ENCODE data around the gene MYH7.

The MYH7 gene

GRCh38 chr14:23415821-23416778 lies 19.4 kb downstream of the MYH7 start:
- H3K4me3 ChIP-seq (replicated peaks; ENCODE audit: insufficient read depth, low read length), result no peak overlapping the region
- TF ChIP-seq SPI1 (IDR thresholded peaks at IDR 0.05; ENCODE audit: borderline replicate concordance, low read depth) (no peak), REST (IDR thresholded peaks at IDR 0.05; ENCODE audit: insufficient replicate concordance, low read depth) (no peak), GABPA (IDR thresholded peaks at IDR 0.05; ENCODE audit: low read depth) (no peak), CTCF (IDR thresholded peaks at IDR 0.05; ENCODE audit: insufficient read depth, low read length) (no peak), POLR2AphosphoS5 (IDR thresholded peaks at IDR 0.05; ENCODE audit: low read depth) (no peak)
- no peak overlapping the region for H3K27ac ChIP-seq (replicated peaks)
- no peak for DNase-seq (ENCODE audit: low read depth in 1 of 2, low spot score in 1 of 2)
- H3K27me3 ChIP-seq (ENCODE audit: insufficient read depth, poor library complexity, severe bottlenecking), result no peaks in the 10 kb centered on the region

GRCh38 chr14:23414906-23415820 lies 20.3 kb downstream of the MYH7 start:
- DNase-seq (ENCODE audit: low read depth in 1 of 2, low spot score in 1 of 2), result no peak
- H3K4me3 ChIP-seq (replicated peaks; ENCODE audit: insufficient read depth, low read length), result no peak overlapping the region
- no peak for TF ChIP-seq CTCF (IDR thresholded peaks at IDR 0.05; ENCODE audit: insufficient read depth, low read length)
- no peak for TF ChIP-seq REST (IDR thresholded peaks at IDR 0.05; ENCODE audit: insufficient replicate concordance, low read depth)
- TF ChIP-seq SPI1 (IDR thresholded peaks at IDR 0.05; ENCODE audit: borderline replicate concordance, low read depth), result no peak
- no peak for TF ChIP-seq POLR2AphosphoS5 (IDR thresholded peaks at IDR 0.05; ENCODE audit: low read depth)
- TF ChIP-seq GABPA (IDR thresholded peaks at IDR 0.05; ENCODE audit: low read depth), result no peak
- no peak overlapping the region for H3K27ac ChIP-seq (replicated peaks)
- no peaks in the 10 kb centered on the region for H3K27me3 ChIP-seq (ENCODE audit: insufficient read depth, poor library complexity, severe bottlenecking)

DNA sequence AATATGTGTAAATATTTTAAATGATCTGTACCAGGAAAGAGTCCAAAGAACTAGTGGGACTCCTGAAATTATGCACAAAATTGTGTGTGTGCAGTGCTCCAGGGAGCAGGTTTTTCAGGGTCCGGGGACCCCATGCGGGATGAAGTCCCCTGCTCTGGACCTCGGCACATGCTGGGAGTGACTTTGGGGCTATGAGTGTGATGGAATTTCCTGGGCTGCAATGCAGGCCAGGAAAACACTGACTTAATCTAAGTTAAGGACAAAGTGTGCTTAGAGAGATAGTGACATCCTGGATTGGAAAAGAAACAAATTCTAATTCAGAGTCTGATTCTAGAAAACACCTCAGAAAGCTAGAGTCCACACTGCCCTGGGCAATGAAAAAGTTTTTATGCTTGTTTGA lies 21.2 kb downstream of the MYH7 start:
- H3K27ac ChIP-seq (replicated peaks), result no peak overlapping the region
- no peak overlapping the region for H3K4me3 ChIP-seq (replicated peaks; ENCODE audit: insufficient read depth, low read length)
- DNase-seq (ENCODE audit: low read depth in 1 of 2, low spot score in 1 of 2), result no peak
- H3K27me3 ChIP-seq (ENCODE audit: insufficient read depth, poor library complexity, severe bottlenecking), result no peaks in the 10 kb centered on the region
- TF ChIP-seq POLR2AphosphoS5 (IDR thresholded peaks at IDR 0.05; ENCODE audit: low read depth) (no peak), GABPA (IDR thresholded peaks at IDR 0.05; ENCODE audit: low read depth) (no peak), SPI1 (IDR thresholded peaks at IDR 0.05; ENCODE audit: borderline replicate concordance, low read depth) (no peak), REST (IDR thresholded peaks at IDR 0.05; ENCODE audit: insufficient replicate concordance, low read depth) (no peak), CTCF (IDR thresholded peaks at IDR 0.05; ENCODE audit: insufficient read depth, low read length) (no peak)

Measured in HL-60 (cell line).